ENCODE measurements around the gene SH2D3A.
A peak's percentile ranks its signal among the peaks of the same experiment; 100 is the strongest.
"Not testable (repeated sequence)": the region's sequence is repeated elsewhere in the genome, so short reads cannot be mapped to it uniquely, and the experiment has no call there.

SH2D3A gene

GRCh38 chr19:6767357-6768235 lies at the start of gene SH2D3A:
TSS of gene SH2D3A (minus strand) at chr19:6767435. CDS start at chr19:6763748, 3,687 bp downstream.
- DNase-seq (ENCODE audit: low read depth in 2 of 2, low spot score in 1 of 2): peak; percentile 85 to 89

DNA sequence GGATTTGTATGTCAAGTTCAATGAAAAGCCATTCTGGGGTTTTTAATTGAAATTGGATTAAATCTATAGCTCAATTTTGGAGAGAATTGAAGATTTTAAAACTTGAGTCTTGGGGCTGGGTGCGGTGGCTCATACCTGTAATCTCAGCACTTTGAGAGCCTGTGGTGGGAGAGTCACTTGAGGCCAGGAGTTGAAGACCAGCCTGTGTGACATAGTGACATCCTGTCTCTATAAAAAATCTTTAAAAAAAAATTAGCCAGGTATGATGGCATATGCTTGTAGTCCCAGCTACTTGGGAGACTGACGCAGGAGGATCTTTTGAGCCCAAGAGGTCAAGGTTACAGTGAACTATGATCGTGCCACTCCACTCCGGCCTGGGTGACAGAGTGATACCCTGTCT lies 46.4 kb upstream of the SH2D3A start:
- no peak for DNase-seq (ENCODE audit: low read depth in 2 of 2, low spot score in 1 of 2)

DNA sequence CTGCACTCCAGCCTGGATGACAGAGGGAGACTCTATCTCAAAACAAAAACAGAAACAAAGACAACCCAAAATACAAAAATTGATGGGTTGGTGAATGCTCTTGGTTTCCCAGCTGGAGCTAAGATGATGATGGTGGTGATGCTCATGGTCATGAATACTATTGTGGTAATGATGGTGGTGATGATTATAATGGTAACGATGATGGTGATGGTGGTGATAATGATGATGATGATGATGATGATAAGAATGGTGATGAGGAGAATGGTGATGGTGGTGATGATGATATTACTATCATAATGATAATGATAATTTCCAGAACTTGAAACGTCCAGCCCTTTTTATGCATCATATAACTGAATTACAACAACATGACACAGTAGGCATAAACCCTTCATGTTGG lies 45.4 kb upstream of the SH2D3A start:
- no peak for DNase-seq (ENCODE audit: low read depth in 2 of 2, low spot score in 1 of 2)

DNA sequence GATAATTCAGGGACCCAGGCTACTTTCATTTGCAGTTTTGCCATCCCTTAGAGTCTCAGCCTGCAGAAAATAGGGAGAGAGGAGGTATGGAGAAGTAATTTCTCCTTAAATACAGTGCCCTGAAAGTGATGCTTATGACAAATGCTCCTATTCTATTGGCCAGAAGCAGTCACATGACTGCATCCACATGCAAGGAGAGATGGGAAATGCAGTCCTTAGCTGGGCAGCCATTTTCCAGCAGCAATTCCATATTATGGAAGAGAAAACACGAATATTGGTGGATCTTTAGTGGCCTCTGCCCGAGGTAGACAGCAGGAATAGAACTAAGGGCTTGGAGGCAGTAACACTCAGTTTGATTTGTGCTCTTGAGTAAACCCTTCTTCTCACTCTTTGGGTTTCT lies 44.7 kb upstream of the SH2D3A start:
- no peak for DNase-seq (ENCODE audit: low read depth in 2 of 2, low spot score in 1 of 2)

DNA sequence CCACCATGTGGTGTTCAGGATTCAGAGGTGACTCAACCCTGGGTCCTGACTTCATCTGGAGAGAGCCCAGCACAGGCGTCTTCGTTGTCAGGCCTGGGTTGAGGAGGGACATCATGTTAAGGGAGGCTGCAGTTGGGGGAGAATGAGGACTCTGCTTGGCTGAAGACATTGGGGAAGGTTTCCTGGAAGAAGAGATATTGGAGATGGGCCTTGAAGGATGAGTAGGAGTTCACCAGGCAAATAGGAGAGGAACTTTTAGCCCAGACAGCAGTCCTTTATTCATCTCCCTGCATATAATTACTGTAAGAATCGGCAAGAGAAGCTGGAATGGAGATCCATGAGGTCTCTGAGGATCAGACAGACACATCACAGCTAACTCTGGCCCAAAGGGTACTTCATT lies 44.1 kb upstream of the SH2D3A start:
- DNase-seq (ENCODE audit: low read depth in 2 of 2, low spot score in 1 of 2): no peak

- no peak for DNase-seq (ENCODE audit: low read depth in 2 of 2, low spot score in 1 of 2)
Observed at GRCh38 chr19:6809262-6809661, 42.0 kb upstream of the SH2D3A start.

- DNase-seq (ENCODE audit: low read depth in 2 of 2, low spot score in 1 of 2): no peak
Observed at GRCh38 chr19:6808494-6808893, 41.3 kb upstream of the SH2D3A start.

- DNase-seq (ENCODE audit: low read depth in 2 of 2, low spot score in 1 of 2): no peak
Observed at GRCh38 chr19:6807291-6807690, 40.1 kb upstream of the SH2D3A start.

GRCh38 chr19:6806488-6806887 lies 39.3 kb upstream of the SH2D3A start:
- DNase-seq (ENCODE audit: low read depth in 2 of 2, low spot score in 1 of 2): no peak

- no peak for DNase-seq (ENCODE audit: low read depth in 2 of 2, low spot score in 1 of 2)
Observed at GRCh38 chr19:6803036-6803404, 35.8 kb upstream of the SH2D3A start.

DNA sequence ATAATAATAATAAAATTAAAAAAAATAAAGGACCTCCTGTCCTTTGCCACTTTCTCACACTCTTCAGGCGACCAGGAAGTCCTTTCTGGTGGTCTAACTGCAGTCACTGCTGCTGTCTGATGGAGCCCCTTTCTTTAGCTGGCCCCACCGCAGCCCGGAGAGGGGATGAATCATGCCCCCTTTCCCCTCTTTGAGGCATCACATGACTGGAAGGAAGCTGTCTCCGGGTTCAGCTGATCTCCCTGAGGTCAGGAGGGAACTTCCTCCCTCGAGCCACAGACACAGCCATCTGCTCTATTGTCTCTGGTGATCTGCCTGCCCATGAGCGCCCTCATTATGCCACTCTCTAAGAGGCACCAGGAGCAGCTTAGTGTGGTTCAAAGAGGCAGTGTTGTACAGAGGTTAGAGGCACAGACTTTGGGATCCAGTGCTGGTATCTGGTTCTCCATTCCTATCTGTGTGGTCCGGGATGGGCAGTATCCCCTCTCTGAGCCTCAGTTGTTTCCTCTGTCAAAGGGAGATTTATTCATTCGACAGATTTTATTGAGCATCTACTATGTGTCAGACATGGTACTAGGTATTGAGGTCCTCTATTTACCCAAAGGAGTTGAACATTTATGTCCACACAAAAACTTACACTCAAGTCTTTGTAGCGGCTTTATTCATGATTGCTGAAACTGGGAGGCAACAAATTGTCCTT lies 35.3 kb upstream of the SH2D3A start:
- DNase-seq (ENCODE audit: low read depth in 2 of 2, low spot score in 1 of 2): peak; percentile 56 to 74

DNA sequence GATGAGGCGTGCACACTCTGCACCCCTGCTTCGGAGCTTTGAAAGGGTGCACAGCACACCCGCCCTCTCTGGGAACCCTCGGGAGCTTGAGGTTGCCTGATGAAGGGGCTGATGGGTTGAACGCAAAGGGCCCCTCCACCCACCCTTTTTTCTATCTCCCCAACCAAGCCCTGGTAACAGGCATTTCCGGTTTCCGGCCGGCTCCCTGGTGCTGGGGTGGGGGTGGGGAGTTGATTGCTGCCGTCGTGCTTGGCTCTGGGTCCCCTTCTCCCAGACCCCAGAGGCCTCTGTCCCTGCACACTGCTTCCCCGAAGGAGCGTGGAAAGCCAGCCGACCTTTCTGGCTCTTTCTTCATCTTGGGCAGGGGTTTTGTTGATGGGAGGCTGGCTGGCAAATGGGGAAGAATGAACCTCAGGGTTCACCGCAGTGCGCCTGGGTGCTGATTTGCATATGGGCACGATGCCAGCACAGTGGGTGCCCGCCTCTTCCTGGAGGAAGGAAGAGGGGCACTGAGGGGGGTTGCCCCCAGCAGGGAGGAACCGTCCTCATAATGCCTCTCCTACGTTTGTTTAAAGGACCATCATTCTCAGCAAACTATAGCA lies 34.4 kb upstream of the SH2D3A start:
- peak; percentile 59 to 75 for DNase-seq (ENCODE audit: low read depth in 2 of 2, low spot score in 1 of 2)

DNA sequence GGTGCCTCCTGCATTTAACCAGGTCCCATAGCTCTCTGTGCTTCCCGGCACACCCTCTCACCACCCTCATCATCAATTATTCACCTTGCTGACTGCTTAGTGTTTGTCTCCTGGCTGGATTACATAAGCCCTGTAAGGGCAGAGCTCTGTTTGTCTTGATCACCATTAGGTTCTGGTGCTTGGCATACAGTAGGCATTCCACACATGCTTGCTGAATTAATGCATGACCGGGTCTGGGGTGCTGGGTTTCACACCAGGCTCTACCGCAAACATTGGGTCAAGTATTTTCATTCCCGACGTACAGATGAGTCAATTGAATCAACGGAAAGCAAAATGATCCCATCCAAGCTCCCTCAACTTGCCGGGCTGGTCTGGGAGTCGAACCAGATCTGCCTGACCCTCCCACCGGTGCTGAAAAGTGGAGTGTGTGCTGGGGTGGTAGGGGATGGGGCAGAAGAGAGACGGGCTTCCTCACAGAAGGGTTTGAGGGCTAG lies 33.8 kb upstream of the SH2D3A start:
- DNase-seq (ENCODE audit: low read depth in 2 of 2, low spot score in 1 of 2): no peak

DNA sequence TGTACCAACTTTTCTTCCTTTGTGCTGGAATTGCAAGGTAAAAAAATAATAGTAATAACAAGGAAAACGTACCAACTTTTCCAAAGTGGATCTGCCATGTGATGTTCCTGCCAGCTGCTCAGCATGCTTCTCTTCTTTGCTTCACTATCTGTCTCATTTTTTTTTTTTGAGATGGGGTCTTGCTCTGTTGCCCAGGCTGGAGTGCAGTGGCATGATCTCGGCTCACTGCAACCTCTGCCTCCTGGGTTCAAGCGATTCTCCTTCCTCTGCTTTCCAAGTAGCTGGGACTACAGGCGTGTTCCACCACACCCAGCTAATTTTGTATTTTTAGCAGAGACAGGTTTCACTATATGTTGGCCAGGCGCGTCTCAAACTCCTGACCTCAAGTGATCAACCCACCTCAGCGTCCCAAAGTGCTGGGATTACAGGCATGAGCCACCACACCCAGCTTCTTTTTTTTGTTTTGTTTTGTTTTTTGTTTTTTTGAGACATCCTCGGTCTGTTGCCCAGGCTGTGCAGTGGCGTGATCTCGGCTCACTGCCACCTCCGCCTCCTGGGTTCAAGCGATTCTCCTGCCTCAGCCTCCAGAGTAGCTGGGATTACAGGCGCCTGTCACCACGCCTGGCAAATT lies 33.0 kb upstream of the SH2D3A start:
- not testable (repeated sequence) for DNase-seq (ENCODE audit: low read depth in 2 of 2, low spot score in 1 of 2)

- no peak for DNase-seq (ENCODE audit: low read depth in 2 of 2, low spot score in 1 of 2)
Observed at GRCh38 chr19:6797646-6798045, 30.4 kb upstream of the SH2D3A start.

DNA sequence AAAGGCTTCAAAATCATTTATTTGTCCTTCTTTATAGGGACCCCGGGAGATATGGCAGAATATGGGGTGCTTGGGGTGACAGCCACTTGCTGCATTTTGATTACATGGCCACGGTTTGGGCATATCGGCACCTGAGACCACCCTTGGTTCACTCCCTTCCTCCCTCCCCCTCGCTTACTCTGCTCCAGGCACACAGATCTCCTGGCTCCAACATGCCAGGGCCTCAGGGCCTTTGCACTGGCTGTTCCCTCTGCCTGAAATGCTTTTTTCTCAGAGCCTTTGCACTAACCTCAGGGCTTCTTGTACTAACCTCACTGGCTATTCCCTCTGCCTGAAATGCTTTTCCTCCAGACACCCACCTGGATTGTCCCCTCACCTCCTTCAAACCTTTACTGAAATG lies 29.0 kb upstream of the SH2D3A start:
- DNase-seq (ENCODE audit: low read depth in 2 of 2, low spot score in 1 of 2): no peak

DNA sequence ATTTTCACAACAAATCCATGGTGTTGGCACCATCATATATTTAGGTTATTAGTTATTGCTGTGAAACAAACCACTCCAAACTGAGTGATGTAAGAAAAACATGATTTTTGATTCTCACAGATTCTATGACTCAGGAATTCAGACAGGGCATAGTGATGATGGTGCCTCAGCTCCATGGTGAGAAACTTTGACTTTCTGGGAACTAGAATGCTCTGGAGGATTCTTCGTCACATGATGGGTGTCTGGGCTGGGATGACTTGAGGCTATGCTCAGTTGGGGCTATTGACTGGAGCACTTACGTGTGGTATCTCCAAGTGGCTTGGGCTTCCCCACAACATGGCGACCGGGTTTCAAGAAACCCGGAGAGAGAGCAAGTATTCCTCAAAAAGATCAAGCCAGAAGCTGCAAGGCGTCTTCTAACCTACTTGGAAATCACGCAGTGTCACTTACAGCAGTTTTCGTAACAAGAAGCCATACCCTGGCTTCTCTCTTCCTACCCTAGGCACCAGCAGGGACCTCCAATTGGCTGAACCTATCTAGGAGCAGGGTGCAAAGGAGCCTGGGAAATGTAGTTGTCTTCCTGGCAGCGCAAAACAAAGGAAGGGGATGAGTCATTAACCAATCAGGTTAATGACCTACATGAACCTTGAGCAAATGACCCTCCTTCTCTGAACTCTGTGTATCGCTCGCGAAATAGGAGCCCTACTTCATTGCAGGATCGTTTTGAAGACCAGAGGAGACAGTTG lies 27.6 kb upstream of the SH2D3A start:
- no peak for DNase-seq (ENCODE audit: low read depth in 2 of 2, low spot score in 1 of 2)

- DNase-seq (ENCODE audit: low read depth in 2 of 2, low spot score in 1 of 2): no peak
Observed at GRCh38 chr19:6793973-6794372, 26.7 kb upstream of the SH2D3A start.

- DNase-seq (ENCODE audit: low read depth in 2 of 2, low spot score in 1 of 2): no peak
Observed at GRCh38 chr19:6793411-6793810, 26.2 kb upstream of the SH2D3A start.

GRCh38 chr19:6791237-6791636 lies 24.0 kb upstream of the SH2D3A start:
- DNase-seq (ENCODE audit: low read depth in 2 of 2, low spot score in 1 of 2): no peak
